SK-N-MC (cell line): ENCODE data around the gene ZNF234.

Experiments used
- EZH2 ChIP-seq: fragments of 200-600 bp; sonication (generic); IDR thresholded peaks from one replicate; pipeline ENCODE4 v1.6.1; 2017; ENCODE audit warnings: antibody characterized with exemption
- FOXP2 ChIP-seq: optimal IDR thresholded peaks from 2 replicates; pipeline ENCODE3; 2011; ENCODE audit warnings: mild to moderate bottlenecking, moderate library complexity; ENCODE audit not compliant: insufficient read depth; ENCODE audit errors: extremely low read length, control extremely low read depth
- POLR2AphosphoS5 ChIP-seq: IDR thresholded peaks from 2 replicates; pipeline ENCODE4 v1.6.1; 2012; ENCODE audit warnings: mild to moderate bottlenecking, low read depth, low read length, borderline replicate concordance

- TF ChIP-seq EZH2 (no peak), POLR2AphosphoS5 (no peak), FOXP2 (no peak)
Observed at GRCh38 chr19:44164327-44164672, 22.9 kb downstream of the ZNF234 start.
